ENCODE measurements around the gene RIOK1. TPM values are rescaled to one million over a fixed set of nuclear protein-coding genes. Genes with fewer than 3 reads are reported as not detected.
A peak's percentile ranks its signal among the peaks of the same experiment; 100 is the strongest.
"Not testable (repeated sequence)": the region's sequence is repeated elsewhere in the genome, so short reads cannot be mapped to it uniquely, and the experiment has no call there.

The RIOK1 gene
- total RNA-seq (2014; rRNA removed; shearing (Covaris generic)): 27.3 and 34.0 TPM in 2 replicates

- Histone ChIP-seq H3K4me3 (ENCODE audit: insufficient read depth, low read depth, low read length) (peak within 1 kb of the TSS; percentile 69), H3K27me3 (ENCODE audit: control insufficient read depth, insufficient read depth, low read length) (no peaks in the 10 kb centered on the region), H3K36me3 (replicated peaks; ENCODE audit: control insufficient read depth, insufficient read depth, low read length) (peaks cover 3% of the 10 kb centered on the region)
- DNase-seq: peak; percentile 94
Observed at GRCh38 chr6:7389451-7390225, at the start of gene RIOK1, which contains the start of gene CAGE1. Gene RIOK1, plus strand, starts transcription at chr6:7389808. Its CDS starts 195 bp downstream, at chr6:7390003. Gene CAGE1, minus strand, starts transcription at chr6:7389742. Its CDS starts 2,569 bp downstream, at chr6:7387173.

DNA sequence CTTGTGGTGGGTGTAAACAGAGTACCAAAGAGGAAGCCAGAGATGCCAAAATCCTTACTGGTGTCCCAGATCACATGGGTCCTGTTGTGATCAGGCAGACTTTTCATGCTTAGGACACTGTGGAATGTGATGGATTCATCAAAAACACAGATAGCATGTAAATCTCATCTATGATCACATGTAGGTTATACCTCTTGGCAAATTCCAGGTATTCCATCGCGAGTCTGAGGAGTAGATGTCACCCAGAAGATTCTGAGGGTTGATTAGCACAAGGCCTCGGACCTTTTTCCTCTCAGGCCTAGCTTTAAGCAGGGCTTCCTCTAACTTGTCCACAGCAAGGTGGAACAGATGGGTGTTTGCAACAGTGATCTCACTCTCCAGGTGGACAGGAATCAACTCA lies 48.3 kb upstream of the RIOK1 start:
- Histone ChIP-seq H3K27me3 (ENCODE audit: control insufficient read depth, insufficient read depth, low read length) (no peaks in the 10 kb centered on the region), H3K36me3 (replicated peaks; ENCODE audit: control insufficient read depth, insufficient read depth, low read length) (no peaks in the 10 kb centered on the region), H3K4me3 (ENCODE audit: insufficient read depth, low read depth, low read length) (no peak overlapping the region)
- no peak for DNase-seq

DNA sequence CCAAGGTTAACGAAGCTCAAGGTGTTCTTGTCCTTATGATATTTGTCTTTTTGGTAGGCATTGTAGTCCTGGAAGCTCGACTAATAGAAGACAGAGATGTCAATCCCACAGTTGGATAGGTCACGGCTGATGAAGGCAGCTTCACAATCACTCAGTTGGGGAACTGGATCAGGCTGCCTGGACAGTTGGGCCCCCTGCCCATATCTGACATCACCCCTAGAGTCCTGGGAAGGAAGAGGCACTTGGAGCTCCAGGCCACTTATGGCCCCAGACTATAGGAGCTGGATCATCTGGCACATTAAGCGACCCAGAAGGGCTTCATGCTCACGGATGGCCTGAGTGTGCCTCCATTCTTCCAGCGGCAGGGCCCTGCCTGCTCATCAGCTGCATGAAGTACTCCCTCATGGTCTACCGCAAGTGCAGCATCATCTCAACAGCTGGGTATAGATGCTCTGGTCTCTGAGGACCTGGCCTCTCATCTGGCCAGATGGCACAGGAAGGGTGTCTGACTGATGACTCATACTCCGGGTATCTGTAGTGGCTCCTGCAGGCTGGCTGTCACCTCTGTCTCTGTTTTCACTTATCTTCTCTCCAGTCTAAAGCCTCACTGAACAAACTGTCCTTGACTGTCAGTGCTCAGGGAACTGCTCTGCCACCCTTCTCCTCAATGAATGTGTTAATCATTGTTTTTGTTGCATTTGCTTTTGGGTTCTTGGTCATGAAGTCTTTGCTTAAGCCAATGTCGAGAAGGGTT lies 47.4 kb upstream of the RIOK1 start:
- no peak for DNase-seq
- no peaks in the 10 kb centered on the region for H3K36me3 ChIP-seq (replicated peaks; ENCODE audit: control insufficient read depth, insufficient read depth, low read length)

DNA sequence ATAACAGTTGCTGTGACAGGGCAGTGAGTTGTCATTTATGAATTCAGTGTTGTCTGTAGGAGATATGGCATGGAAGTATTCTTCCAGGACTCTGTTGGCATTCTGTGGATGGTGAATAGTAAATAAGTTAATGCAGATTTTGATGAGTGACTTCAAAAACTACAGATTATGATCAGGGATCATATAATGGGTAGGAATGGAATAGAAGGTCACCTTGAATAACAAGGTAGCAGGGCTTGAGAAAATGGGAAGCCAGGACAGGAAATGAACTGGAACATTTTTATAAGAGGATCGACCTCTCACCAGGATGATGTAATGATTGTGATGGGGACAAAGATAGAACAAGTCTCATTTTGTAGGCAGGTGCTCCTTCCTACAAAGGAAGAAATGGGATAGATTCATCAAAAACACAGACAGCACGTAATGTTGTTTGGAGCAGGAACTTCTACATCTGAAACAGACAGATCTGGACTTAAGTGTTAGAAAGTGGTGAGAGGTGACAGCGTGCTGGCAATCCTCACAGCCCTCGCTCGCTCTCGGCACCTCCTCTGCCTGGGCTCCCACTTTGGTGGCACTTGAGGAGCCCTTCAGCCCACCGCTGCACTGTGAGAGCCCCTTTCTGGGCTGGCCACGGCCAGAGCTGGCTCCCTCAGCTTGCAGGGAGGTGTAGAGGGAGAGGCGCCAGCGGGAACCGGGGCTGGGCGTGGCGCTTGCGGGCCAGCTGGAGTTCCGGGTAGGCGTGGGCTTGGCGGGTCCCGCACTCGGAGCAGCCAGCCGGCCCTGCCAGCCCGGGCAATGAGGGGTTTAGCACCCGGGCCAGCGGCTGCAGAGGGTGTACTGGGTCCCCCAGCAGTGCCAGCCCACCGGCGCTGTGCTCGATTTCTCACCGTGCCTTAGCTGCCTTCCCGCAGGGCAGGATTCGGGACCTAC lies 45.8 kb upstream of the RIOK1 start:
- DNase-seq: no peak
- Histone ChIP-seq H3K36me3 (replicated peaks; ENCODE audit: control insufficient read depth, insufficient read depth, low read length) (no peaks in the 10 kb centered on the region), H3K4me3 (ENCODE audit: insufficient read depth, low read depth, low read length) (no peak overlapping the region), H3K27me3 (ENCODE audit: control insufficient read depth, insufficient read depth, low read length) (no peaks in the 10 kb centered on the region)

More for the DNA sequence above, 47.4 kb upstream of the RIOK1 start:
- no peaks in the 10 kb centered on the region for H3K27me3 ChIP-seq (ENCODE audit: control insufficient read depth, insufficient read depth, low read length)
- H3K4me3 ChIP-seq (ENCODE audit: insufficient read depth, low read depth, low read length): no peak overlapping the region

DNA sequence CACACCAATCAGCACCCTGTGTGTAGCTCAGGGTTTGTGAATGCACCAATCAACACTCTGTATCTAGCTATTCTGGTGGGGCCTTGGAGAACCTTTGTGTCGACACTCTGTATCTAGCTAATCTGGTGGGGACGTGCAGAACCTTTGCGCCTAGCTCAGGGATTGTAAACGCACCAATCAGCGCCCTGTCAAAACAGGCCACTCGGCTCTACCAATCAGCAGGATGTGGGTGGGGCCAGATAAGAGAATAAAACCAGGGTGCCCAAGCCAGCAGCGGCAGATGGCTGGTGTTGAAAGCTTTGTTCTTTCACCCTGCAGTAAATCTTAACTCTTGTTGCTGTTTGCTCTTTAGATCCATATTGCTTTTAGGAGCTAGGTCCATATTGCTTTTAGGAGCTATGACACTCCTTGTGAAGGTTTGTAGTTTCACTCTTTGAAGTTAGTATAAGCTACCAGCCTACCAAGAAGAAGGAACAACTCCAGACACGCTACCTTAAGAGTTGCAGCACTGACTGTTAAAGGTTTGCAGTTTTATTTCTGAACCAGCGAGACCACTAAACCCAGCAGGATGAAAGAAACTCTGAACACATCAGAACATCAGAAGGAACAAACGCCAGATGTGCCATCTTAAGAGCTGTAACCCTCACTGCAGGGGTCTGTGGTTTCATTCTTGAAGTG lies 44.7 kb upstream of the RIOK1 start:
- not testable (repeated sequence) for H3K36me3 ChIP-seq (replicated peaks; ENCODE audit: control insufficient read depth, insufficient read depth, low read length); DNase-seq; H3K27me3 ChIP-seq (ENCODE audit: control insufficient read depth, insufficient read depth, low read length); H3K4me3 ChIP-seq (ENCODE audit: insufficient read depth, low read depth, low read length)

DNA sequence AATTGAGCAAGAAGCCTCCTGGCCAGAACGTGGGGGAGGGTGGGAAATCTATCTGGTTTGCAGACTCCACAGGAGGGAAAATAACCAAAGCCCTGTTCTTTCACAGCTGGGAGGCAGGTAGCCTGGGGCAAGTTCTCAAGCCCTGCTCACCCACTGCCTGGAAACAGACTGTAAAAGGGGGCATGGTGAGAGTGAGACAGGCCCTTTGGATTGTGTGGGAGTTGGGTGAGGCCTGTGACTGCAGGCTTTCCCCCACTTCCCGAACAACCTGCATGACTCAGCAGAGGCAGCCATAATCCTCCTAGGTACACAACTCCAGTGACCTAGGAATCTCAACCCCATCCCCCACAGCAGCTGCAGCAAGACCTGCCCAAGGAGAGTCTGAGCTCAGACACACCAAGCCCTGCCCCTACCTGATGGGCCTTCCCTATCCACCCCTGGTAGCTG lies 42.0 kb upstream of the RIOK1 start:
- H3K36me3 ChIP-seq (replicated peaks; ENCODE audit: control insufficient read depth, insufficient read depth, low read length); H3K4me3 ChIP-seq (ENCODE audit: insufficient read depth, low read depth, low read length); H3K27me3 ChIP-seq (ENCODE audit: control insufficient read depth, insufficient read depth, low read length): not testable (repeated sequence)
- peak; percentile 24 for DNase-seq

DNA sequence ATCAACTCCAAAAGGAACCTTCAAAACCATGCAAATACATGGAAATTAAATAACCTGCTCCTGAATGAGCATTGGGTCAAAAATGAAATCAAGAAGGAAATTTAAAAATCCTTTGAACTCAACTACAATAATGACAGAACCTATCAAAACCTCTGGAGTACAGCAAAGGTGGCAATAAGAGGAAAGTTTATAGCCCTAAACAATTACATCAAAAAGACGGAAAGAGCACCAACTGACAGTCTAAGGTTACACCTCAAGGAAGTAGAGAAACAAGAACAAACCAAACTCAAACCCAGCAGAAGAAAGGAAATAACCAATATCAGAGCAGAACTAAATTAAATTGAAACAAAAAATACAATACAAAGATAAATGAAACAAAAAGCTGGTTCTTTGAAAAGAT lies 39.0 kb upstream of the RIOK1 start:
- not testable (repeated sequence) for H3K36me3 ChIP-seq (replicated peaks; ENCODE audit: control insufficient read depth, insufficient read depth, low read length); H3K4me3 ChIP-seq (ENCODE audit: insufficient read depth, low read depth, low read length); DNase-seq; H3K27me3 ChIP-seq (ENCODE audit: control insufficient read depth, insufficient read depth, low read length)

DNA sequence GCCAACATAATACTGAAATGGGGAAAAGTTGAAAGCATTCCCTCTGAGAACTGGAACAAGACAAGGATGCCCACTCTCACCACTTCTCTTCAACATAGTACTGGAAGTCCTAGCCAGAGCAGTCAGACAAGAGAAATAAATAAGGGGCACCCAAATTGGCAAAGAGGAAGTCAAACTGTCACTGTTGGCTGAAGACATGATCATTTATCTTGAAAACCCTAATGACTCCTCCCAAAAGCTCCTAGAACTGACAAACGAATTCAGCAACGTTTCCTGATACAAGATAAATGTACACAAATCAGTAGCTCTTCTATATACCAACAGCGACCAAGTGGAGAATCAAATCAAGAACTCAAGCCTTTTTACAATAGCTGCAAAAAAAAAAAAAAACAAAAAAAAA lies 37.7 kb upstream of the RIOK1 start:
- H3K4me3 ChIP-seq (ENCODE audit: insufficient read depth, low read depth, low read length); H3K27me3 ChIP-seq (ENCODE audit: control insufficient read depth, insufficient read depth, low read length); DNase-seq; H3K36me3 ChIP-seq (replicated peaks; ENCODE audit: control insufficient read depth, insufficient read depth, low read length): not testable (repeated sequence)

DNA sequence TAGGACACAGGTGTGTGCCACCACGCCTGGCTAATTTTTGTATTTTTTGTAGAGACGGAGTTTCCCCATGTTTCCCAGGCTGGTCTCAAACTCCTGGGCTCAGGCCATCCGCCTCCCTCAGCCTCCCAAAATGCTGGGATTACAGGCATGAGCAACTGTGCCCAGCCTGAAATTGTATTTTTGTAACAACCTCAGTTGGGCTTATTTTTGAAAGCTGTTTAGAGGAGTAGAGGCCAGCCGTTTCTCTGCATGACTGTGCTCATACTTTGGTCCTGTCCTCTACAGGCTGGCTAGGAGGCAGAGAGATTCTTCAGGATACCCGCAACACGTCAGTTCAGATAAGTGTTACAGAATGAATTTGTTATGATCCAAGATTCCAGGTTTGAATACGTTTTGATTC lies 22.2 kb upstream of the RIOK1 start:
- H3K4me3 ChIP-seq (ENCODE audit: insufficient read depth, low read depth, low read length): no peak overlapping the region
- no peaks in the 10 kb centered on the region for H3K27me3 ChIP-seq (ENCODE audit: control insufficient read depth, insufficient read depth, low read length)
- DNase-seq: no peak
- H3K36me3 ChIP-seq (replicated peaks; ENCODE audit: control insufficient read depth, insufficient read depth, low read length): no peaks in the 10 kb centered on the region

DNA sequence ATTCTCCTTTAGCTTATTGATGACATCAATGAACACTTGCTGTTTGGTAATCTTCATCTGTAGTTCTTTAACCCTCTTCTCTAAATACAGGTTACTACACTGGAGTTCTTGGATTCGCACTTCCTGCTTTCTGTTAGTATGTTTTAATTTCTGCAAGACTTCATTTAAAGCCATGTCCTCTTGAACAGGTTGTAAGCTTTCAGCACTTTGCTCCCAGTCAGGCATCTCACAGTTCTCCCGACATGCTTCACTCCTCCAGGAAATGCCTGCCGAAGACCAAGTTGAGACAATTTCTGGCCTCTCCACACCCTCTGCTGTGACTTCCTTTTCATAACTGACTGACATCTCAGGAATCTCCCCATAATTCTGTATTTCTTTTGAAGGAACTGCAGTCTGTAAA lies 15.9 kb upstream of the RIOK1 start:
- Histone ChIP-seq H3K27me3 (ENCODE audit: control insufficient read depth, insufficient read depth, low read length) (no peaks in the 10 kb centered on the region), H3K36me3 (replicated peaks; ENCODE audit: control insufficient read depth, insufficient read depth, low read length) (no peaks in the 10 kb centered on the region), H3K4me3 (ENCODE audit: insufficient read depth, low read depth, low read length) (no peak overlapping the region)
- DNase-seq: no peak

- no peak overlapping the region for H3K4me3 ChIP-seq (ENCODE audit: insufficient read depth, low read depth, low read length)
- no peak for DNase-seq
- H3K36me3 ChIP-seq (replicated peaks; ENCODE audit: control insufficient read depth, insufficient read depth, low read length): no peaks in the 10 kb centered on the region
- no peaks in the 10 kb centered on the region for H3K27me3 ChIP-seq (ENCODE audit: control insufficient read depth, insufficient read depth, low read length)
Observed at GRCh38 chr6:7377961-7378360, 11.6 kb upstream of the RIOK1 start.

GRCh38 chr6:7378740-7379139 lies 10.9 kb upstream of the RIOK1 start:
- Histone ChIP-seq H3K27me3 (ENCODE audit: control insufficient read depth, insufficient read depth, low read length) (no peaks in the 10 kb centered on the region), H3K4me3 (ENCODE audit: insufficient read depth, low read depth, low read length) (no peak overlapping the region), H3K36me3 (replicated peaks; ENCODE audit: control insufficient read depth, insufficient read depth, low read length) (no peaks in the 10 kb centered on the region)
- no peak for DNase-seq

- no peak overlapping the region for H3K4me3 ChIP-seq (ENCODE audit: insufficient read depth, low read depth, low read length)
- H3K27me3 ChIP-seq (ENCODE audit: control insufficient read depth, insufficient read depth, low read length): no peaks in the 10 kb centered on the region
- H3K36me3 ChIP-seq (replicated peaks; ENCODE audit: control insufficient read depth, insufficient read depth, low read length): no peaks in the 10 kb centered on the region
- no peak for DNase-seq
Observed at GRCh38 chr6:7381092-7381491, 8.5 kb upstream of the RIOK1 start.

GRCh38 chr6:7389162-7389450 lies 502 bp upstream of the RIOK1 start:
- no peaks in the 10 kb centered on the region; the same call in 1 of the 2 replicates for H3K36me3 ChIP-seq (replicated peaks; ENCODE audit: control insufficient read depth, insufficient read depth, low read length)
- no peak for DNase-seq
- no peaks in the 10 kb centered on the region for H3K27me3 ChIP-seq (ENCODE audit: control insufficient read depth, insufficient read depth, low read length)
- H3K4me3 ChIP-seq (ENCODE audit: insufficient read depth, low read depth, low read length): peak overlapping the region; percentile 69

All from H7 (cell line).